GM19467 (cell line): ENCODE data around the gene SORBS2.
"Not testable (repeated sequence)": the region's sequence is repeated elsewhere in the genome, so short reads cannot be mapped to it uniquely, and the experiment has no call there.

Experiments
- ATAC-seq: cut with Tn5 transposase; IDR thresholded peaks from one replicate; pipeline ENCODE4 v1.9.1; 2021; ENCODE audit warnings: mild to moderate bottlenecking, moderate library complexity; ENCODE audit not compliant: unreplicated experiment

The SORBS2 gene

DNA sequence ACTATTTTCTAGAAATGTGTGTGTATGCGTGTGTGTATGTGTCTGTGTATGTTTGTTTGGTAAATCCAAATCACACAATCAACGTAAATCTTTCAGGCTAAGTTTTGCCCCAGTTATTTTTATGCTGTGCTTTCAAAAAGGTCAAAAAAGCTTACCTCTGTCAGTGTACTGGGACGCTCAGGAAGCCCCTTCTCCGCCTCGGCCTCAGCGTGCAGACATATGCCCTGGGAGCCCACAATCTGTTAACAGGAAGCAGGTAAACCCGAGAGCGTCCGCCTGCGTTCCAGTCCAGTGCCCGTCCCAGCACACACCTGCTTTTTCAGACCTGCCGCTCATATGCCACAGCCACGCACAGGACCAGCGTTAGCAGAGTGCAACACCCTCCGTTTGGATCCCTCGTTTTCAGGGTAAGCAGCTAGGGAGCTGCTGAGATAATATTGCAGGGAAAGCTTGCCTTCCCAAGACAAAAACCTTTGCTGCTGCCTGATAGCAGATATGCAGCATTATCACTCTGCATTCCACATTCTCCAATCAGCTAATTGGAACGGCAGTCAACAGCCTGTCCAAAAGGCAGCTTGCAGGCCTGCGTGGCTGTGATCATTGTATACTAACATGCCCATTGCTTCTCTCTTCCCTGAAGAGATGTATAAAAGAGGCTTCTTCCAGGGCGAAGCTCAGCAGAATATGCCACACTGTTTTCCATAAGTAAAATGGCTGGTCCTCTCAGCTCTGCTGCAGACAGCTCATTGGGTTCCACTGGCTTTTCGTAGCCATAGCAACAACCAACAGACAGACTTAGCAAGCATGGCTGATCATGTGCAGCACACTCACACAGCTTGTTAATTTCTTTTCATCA, at the start of gene SORBS2:
Gene SORBS2 (minus strand): TSS at position 686 of the 856 bp plus-strand sequence. CDS start 121,623 bp downstream, outside the sequence.
- peak; percentile 88 for ATAC-seq

DNA sequence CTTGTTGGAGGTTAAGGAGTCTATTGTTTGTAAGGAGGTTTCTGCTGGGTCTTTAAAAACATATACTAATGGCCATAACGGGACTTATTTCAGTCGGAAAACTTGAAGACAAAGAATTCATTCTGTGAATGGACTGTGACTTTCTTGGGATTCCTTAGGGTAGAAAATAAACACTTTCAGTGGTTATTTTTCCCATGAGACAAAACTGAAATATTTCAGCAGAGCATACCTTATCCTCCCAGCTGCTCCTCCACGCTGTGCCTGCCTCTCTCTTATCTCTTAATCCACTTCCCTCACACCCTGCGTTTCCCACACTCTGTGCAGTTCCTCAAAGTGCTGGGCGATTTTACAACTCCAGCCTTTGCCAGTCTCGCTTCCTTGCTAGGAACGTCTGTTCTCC, 47.1 kb upstream of the SORBS2 start:
- ATAC-seq: no peak

GRCh38 chr4:185857561-185857960, 45.6 kb upstream of the SORBS2 start:
- not testable (repeated sequence) for ATAC-seq

DNA sequence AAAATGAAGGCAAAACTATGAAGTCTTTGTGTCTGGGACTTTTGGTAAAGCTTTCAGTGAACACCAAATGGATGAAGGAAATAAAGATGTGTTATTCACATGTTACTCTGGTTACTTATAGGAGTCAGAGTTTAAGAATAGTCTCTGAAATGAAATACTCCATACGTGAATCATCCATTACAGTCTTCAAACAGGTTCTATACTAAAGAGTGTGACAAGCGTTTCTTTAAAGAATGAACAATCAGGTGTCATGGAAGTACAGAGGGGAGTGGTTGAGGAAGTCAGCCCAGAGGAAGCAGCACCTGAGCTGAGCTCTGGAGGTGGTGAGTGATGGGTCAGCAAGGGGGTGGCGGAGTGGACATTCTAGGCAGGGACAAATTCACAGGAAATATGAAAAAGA, 41.8 kb upstream of the SORBS2 start:
- ATAC-seq: no peak

GRCh38 chr4:185852961-185853360, 41.0 kb upstream of the SORBS2 start:
- no peak for ATAC-seq

DNA sequence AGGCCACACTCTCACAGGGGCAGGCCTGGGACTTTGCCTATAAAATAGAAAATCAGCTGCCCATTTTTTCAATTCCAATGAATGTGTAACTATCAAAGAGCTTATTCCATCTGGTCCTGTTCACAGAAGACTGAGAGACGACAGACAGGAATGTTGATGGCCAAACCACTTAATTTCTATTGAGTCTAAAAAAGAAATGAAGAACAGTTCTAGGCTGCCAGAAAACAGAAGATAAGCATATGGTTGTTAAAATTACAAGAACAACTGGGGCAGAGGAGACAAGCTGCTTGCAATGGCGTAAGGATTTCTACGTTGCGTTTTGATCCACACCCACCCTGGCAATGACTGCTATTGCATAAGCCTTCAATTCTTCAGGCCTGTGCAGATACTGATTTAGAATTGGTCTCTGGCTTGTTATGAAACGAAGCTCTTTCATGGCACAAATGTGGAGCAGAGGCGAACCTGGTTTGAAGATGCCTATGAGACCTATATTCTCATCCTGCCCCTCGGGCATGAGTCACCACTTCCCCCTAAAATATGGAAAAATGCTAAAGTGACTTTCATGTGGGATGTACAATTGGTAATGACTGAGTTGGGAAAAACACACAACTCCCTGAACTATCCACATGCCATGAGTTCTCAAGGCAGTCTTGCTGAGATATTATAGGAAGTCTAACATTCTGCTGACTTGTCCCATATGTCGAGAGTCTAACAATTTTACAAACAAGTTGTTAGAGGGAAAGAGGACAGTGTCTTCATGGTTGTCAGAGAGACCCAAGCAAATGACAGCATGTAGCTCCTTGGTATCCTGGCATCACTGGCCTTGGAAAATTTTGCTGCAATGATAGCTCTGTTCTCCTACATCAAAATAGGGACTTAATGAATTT, 37.9 kb upstream of the SORBS2 start:
- no peak for ATAC-seq

DNA sequence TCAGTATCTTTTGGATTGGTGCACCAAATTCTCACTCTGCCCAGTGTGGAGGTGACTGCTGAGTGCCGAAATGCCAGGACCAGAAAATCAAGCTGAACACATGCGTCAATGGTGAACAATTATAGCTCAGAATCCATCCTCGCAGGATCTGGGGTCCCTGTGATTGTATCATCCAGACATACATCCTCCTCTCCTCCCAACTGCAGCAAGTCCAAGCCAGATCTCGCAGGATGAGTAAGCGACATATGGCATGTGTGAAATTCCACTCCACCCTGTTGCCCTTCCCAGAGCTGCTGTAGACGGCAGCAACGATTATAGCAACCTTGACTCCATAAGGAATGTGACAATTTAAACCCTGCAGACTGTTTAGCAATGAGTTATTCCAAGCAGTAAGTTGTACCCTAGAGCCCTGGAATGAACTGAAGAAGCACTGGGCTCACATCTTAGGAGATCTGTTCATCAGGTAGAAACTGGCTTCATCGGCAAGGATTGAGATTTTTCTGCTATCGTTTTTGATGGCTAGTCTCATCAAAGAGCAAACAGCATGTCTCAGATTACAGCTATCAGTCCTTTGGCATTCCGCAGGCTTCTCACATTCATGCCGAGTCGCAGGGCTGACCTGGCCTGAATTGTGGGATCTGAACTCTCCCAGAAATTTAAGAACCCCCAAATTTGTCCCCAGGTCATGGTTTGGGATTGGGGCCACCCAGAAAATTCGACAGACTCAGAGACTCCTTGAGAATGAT, 35.5 kb upstream of the SORBS2 start:
- ATAC-seq: no peak

DNA sequence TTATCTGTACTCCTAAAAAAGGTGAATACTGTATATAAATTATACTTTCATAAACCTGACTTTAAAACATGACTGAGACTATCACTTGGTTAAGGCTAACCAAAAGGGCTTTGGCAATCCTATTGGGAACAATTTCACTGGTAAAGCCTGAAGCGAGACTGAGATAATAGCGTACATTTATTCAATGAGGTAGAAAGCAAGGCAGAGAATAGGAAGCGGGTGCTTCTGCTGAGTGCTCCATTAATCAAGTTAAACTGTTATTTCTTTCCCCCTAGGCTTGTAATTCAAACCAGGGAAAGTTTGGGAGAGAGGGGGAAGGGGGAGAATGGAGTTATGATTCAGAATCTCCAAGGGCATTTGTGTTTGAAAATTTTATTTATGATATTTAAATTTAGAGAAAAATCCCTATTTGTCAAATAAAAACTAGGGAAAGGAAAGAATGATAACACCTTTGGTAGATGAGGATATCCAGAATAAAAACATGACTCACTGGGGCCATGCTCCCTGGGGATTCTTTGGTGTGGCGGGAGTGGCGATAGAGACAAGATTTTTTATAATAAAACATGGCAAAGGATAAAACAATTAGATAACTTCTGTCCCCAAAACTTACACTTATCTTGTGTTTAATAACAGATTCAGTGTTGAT, 34.6 kb upstream of the SORBS2 start:
- no peak for ATAC-seq

- no peak for ATAC-seq
Observed at GRCh38 chr4:185845966-185846365, 34.0 kb upstream of the SORBS2 start.

GRCh38 chr4:185841451-185841850, 29.5 kb upstream of the SORBS2 start:
- no peak for ATAC-seq

- no peak for ATAC-seq
Observed at GRCh38 chr4:185840953-185841352, 29.0 kb upstream of the SORBS2 start.

DNA sequence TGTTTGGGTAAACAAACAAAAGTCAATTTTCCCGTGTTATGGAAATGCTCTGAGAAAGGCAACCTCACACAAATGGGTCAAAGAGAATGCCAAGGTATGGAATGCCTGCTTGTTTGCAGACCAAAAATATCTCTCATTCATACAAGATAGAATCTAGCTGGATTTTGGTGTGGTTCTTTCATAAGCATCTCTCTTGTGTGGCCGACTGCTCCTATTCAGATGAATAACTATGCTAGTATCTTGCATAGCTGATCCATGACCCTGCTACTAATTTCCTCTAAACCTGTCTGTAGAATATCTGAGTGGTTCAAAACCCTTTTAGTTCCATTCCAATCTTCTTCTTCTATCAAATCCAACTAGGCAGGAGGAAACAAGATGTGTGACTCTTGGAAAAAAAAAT, 28.2 kb upstream of the SORBS2 start:
- no peak for ATAC-seq

- no peak for ATAC-seq
Observed at GRCh38 chr4:185839770-185840169, 27.8 kb upstream of the SORBS2 start.

GRCh38 chr4:185839194-185839712, 27.3 kb upstream of the SORBS2 start:
- no peak for ATAC-seq

DNA sequence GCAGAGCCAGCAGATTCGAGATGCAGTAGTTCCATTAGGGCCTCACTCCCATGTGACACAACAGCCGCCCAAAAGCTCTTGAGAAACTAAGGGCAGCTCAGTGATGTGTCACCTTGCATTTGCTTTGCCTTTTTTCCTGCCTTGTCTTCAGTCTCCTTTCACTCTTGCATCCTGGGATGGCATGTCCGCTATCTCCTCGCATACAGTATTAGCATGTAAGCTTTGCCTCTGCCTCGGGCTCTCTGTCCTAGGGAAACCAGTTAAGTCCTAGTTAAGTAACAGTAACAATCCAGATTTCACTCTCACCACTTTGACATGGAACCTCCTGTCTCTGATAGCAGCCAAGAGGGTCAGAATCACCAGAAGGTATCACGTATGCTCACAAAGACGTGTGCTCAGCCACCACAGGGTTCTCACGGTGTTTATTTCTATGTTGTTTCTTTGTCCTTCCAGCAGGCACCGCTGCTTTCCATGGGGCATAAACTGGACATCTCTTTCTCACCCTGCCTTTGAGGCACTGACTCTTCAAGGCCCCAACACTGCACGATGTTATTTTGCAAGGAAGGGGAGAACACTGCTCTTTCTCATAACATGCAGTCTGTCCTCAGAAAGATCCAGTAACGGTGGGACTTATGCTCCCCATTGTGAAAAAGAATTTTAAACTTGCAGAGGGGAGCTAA, 26.7 kb upstream of the SORBS2 start:
- no peak for ATAC-seq

- ATAC-seq: no peak
Observed at GRCh38 chr4:185838104-185838452, 26.1 kb upstream of the SORBS2 start.

- ATAC-seq: no peak
Observed at GRCh38 chr4:185837415-185838103, 25.6 kb upstream of the SORBS2 start.

- no peak for ATAC-seq
Observed at GRCh38 chr4:185836241-185837084, 24.5 kb upstream of the SORBS2 start.
